HG03103 (cell line): Measurements from ENCODE around the gene FBXW10.
"Not testable (repeated sequence)": the region's sequence is repeated elsewhere in the genome, so short reads cannot be mapped to it uniquely, and the experiment has no call there.

Experiments
- ATAC-seq: cut with Tn5 transposase; IDR thresholded peaks from one replicate; pipeline ENCODE4 v1.9.1; 2021; ENCODE audit warnings: low read depth; ENCODE audit not compliant: unreplicated experiment

The FBXW10 gene

GRCh38 chr17:18821430-18821829, 77.6 kb downstream of the FBXW10 start:
- ATAC-seq: not testable (repeated sequence)

GRCh38 chr17:18827613-18828012, 83.8 kb downstream of the FBXW10 start:
- not testable (repeated sequence) for ATAC-seq
